ENCODE measurements around the gene PDE1A.

DNA sequence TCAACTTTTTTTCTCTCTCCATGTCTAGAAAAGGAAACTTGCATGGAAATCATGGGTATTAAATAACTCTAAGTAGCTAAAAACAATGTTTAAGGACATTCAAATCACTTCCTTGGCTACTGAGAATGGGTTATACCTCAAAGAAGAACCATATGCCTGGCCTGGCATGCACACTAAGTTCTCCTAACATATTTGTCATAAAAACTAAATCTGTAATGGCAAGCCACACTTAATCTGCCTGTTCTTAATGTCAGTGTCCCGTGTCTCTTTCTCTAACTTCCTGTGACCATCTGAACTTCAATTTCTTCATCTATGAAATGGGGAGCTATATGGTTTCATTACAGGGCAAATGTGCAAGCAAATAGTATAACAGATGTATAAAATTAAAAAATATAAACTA is 11.1 kb downstream of the PDE1A start:
- no peak for TF ChIP-seq POLR2A (IDR thresholded peaks at IDR 0.05)
- TF ChIP-seq, protein P1, sequence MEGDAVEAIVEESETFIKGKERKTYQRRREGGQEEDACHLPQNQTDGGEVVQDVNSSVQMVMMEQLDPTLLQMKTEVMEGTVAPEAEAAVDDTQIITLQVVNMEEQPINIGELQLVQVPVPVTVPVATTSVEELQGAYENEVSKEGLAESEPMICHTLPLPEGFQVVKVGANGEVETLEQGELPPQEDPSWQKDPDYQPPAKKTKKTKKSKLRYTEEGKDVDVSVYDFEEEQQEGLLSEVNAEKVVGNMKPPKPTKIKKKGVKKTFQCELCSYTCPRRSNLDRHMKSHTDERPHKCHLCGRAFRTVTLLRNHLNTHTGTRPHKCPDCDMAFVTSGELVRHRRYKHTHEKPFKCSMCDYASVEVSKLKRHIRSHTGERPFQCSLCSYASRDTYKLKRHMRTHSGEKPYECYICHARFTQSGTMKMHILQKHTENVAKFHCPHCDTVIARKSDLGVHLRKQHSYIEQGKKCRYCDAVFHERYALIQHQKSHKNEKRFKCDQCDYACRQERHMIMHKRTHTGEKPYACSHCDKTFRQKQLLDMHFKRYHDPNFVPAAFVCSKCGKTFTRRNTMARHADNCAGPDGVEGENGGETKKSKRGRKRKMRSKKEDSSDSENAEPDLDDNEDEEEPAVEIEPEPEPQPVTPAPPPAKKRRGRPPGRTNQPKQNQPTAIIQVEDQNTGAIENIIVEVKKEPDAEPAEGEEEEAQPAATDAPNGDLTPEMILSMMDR (IDR thresholded peaks at IDR 0.05), result no peak

All from uterus (tissue), 2 donors.